ENCODE measurements around the gene LSM14A. TPM values are rescaled to one million over a fixed set of nuclear protein-coding genes. Genes with fewer than 3 reads are reported as not detected.

The LSM14A gene
- total and polyA plus RNA-seq, 9 of the 15 experiments (the other 6 are each of a cell fraction or from before 2014, with no cell fraction given): 19.5 to 150 (median 95.1) TPM

DNA sequence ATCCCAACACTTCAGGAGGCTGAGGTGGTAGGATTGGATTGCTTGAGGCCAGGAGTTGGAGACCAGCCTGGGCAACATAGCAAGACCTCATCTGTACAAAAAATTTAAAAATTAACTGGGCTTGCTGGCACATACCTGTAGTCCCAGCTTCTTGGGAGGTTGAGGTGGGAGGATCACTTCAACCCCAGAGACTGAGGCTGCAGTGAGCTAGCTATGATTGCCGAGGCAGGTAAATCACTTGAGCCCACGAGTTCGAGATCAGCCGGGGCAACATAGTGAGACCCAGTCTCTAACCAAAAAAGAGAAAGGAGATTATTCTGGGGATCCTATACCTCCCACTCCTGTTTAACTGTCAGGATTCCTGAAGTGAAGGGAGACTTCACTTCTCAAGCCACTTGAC is 65.6 kb downstream of the LSM14A start:
- BruUV-seq (replicated peaks): no TSS peak
- no peak for DNase-seq (ENCODE audit: extremely low read depth in 1 of 4, low spot score in 3 of 4)
- ChIA-PET CTCF (ENCODE audit: low intra/inter-chr PET ratio) (interaction anchor here (0.5 kb wide), 1 partner anchor 11 kb away, joined by 3 read pairs; no protein-coding TSS in a partner anchor), POLR2A (no interaction called here)
- intact Hi-C loops (cut with micrococcal nuclease) (no loop called here), in situ Hi-C loops (cut with MboI) (no loop called here)
- no peak for FAIRE-seq
- H3K36me3 ChIP-seq (ENCODE audit: control insufficient read depth, insufficient read depth, low read length): no peaks in the 10 kb centered on the region
- WGBS (ENCODE audit: insufficient coverage, low coverage, missing lambda C conversion rate): 43% methylated on average over 4 of the region's 4 CpGs
- H3K4me3 ChIP-seq: no peak overlapping the region
- H3K4me2 ChIP-seq (ENCODE audit: insufficient read depth, low read length): no peak overlapping the region
- no peaks in the 10 kb centered on the region; the same call in 1 of the 2 replicates for H4K20me1 ChIP-seq (replicated peaks; ENCODE audit: control insufficient read depth, insufficient read depth, low read length)
- no peak for ATAC-seq
- H3K27me3 ChIP-seq (ENCODE audit: control insufficient read depth in 2 of 2, insufficient read depth in 2 of 2, low read length in 2 of 2): no peaks in the 10 kb centered on the region
- H3K79me2 ChIP-seq (ENCODE audit: control insufficient read depth, insufficient read depth, low read length): no peaks in the 10 kb centered on the region
- no peak overlapping the region for H3K27ac ChIP-seq (ENCODE audit: extremely low read depth, low read depth, low read length)
- no peaks in the 10 kb centered on the region for H3K9me3 ChIP-seq (replicated peaks; ENCODE audit: control insufficient read depth, insufficient read depth, low read depth, low read length)
- H3K4me1 ChIP-seq (replicated peaks in 1 of 2; ENCODE audit: control insufficient read depth in 2 of 2, insufficient read depth in 2 of 2, low read length in 2 of 2): peaks cover 5 to 6% of the 10 kb centered on the region in 2 experiments; a peak in 3 of 5 replicates
- H2AFZ ChIP-seq (ENCODE audit: low read depth, low read length): no peak overlapping the region
- H3K9me1 ChIP-seq (ENCODE audit: control insufficient read depth, insufficient read depth, low read length): no peaks in the 10 kb centered on the region
- no peak overlapping the region for H3K9ac ChIP-seq (ENCODE audit: insufficient read depth in 1 of 2, low read depth in 2 of 2, low read length in 2 of 2)
- TF ChIP-seq RFX7 (CRISPR knock-in tag; IDR thresholded peaks at IDR 0.05) (no peak), CBFA2T3 (IDR thresholded peaks at IDR 0.05) (no peak), RBM15 (IDR thresholded peaks at IDR 0.05; ENCODE audit: insufficient read depth, low read length) (no peak), BCL6 (CRISPR knock-in tag; IDR thresholded peaks at IDR 0.05) (no peak), ARID1B (IDR thresholded peaks at IDR 0.05) (no peak), SIN3A (IDR thresholded peaks at IDR 0.05; ENCODE audit: borderline replicate concordance in 2 of 2, control insufficient read depth in 1 of 2, low read depth in 2 of 2, low read length in 2 of 2) (no peak), FOXK2 (conservative IDR thresholded peaks at IDR 0.05 in 1 of 2, IDR thresholded peaks at IDR 0.05 in 1 of 2; ENCODE audit: low read depth in 2 of 2) (no peak), ZNF79 (CRISPR knock-in tag; IDR thresholded peaks at IDR 0.05; ENCODE audit: low read depth) (no peak), BCOR (IDR thresholded peaks at IDR 0.05) (no peak)
- TF ChIP-seq, protein P1, sequence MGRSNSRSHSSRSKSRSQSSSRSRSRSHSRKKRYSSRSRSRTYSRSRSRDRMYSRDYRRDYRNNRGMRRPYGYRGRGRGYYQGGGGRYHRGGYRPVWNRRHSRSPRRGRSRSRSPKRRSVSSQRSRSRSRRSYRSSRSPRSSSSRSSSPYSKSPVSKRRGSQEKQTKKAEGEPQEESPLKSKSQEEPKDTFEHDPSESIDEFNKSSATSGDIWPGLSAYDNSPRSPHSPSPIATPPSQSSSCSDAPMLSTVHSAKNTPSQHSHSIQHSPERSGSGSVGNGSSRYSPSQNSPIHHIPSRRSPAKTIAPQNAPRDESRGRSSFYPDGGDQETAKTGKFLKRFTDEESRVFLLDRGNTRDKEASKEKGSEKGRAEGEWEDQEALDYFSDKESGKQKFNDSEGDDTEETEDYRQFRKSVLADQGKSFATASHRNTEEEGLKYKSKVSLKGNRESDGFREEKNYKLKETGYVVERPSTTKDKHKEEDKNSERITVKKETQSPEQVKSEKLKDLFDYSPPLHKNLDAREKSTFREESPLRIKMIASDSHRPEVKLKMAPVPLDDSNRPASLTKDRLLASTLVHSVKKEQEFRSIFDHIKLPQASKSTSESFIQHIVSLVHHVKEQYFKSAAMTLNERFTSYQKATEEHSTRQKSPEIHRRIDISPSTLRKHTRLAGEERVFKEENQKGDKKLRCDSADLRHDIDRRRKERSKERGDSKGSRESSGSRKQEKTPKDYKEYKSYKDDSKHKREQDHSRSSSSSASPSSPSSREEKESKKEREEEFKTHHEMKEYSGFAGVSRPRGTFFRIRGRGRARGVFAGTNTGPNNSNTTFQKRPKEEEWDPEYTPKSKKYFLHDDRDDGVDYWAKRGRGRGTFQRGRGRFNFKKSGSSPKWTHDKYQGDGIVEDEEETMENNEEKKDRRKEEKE (IDR thresholded peaks at IDR 0.05; ENCODE audit: borderline replicate concordance in 1 of 2, control insufficient read depth in 1 of 2, low read depth in 2 of 2, low read length in 1 of 2): no peak
- TF ChIP-seq, protein P2, sequence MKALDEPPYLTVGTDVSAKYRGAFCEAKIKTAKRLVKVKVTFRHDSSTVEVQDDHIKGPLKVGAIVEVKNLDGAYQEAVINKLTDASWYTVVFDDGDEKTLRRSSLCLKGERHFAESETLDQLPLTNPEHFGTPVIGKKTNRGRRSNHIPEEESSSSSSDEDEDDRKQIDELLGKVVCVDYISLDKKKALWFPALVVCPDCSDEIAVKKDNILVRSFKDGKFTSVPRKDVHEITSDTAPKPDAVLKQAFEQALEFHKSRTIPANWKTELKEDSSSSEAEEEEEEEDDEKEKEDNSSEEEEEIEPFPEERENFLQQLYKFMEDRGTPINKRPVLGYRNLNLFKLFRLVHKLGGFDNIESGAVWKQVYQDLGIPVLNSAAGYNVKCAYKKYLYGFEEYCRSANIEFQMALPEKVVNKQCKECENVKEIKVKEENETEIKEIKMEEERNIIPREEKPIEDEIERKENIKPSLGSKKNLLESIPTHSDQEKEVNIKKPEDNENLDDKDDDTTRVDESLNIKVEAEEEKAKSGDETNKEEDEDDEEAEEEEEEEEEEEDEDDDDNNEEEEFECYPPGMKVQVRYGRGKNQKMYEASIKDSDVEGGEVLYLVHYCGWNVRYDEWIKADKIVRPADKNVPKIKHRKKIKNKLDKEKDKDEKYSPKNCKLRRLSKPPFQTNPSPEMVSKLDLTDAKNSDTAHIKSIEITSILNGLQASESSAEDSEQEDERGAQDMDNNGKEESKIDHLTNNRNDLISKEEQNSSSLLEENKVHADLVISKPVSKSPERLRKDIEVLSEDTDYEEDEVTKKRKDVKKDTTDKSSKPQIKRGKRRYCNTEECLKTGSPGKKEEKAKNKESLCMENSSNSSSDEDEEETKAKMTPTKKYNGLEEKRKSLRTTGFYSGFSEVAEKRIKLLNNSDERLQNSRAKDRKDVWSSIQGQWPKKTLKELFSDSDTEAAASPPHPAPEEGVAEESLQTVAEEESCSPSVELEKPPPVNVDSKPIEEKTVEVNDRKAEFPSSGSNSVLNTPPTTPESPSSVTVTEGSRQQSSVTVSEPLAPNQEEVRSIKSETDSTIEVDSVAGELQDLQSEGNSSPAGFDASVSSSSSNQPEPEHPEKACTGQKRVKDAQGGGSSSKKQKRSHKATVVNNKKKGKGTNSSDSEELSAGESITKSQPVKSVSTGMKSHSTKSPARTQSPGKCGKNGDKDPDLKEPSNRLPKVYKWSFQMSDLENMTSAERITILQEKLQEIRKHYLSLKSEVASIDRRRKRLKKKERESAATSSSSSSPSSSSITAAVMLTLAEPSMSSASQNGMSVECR (CRISPR knock-in tag; IDR thresholded peaks at IDR 0.05): no peak
- TF ChIP-seq, protein P3, sequence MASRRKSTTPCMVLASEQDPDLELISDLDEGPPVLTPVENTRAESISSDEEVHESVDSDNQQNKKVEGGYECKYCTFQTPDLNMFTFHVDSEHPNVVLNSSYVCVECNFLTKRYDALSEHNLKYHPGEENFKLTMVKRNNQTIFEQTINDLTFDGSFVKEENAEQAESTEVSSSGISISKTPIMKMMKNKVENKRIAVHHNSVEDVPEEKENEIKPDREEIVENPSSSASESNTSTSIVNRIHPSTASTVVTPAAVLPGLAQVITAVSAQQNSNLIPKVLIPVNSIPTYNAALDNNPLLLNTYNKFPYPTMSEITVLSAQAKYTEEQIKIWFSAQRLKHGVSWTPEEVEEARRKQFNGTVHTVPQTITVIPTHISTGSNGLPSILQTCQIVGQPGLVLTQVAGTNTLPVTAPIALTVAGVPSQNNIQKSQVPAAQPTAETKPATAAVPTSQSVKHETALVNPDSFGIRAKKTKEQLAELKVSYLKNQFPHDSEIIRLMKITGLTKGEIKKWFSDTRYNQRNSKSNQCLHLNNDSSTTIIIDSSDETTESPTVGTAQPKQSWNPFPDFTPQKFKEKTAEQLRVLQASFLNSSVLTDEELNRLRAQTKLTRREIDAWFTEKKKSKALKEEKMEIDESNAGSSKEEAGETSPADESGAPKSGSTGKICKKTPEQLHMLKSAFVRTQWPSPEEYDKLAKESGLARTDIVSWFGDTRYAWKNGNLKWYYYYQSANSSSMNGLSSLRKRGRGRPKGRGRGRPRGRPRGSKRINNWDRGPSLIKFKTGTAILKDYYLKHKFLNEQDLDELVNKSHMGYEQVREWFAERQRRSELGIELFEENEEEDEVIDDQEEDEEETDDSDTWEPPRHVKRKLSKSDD (conservative IDR thresholded peaks at IDR 0.05; ENCODE audit: low read length): no peak

Data from K562 (cell line).